B cell (primary cell): ENCODE results near the gene CFAP52. TPM values are rescaled to one million over a fixed set of nuclear protein-coding genes. Genes with fewer than 3 reads are reported as not detected.

ENCODE experiments used
- ATAC-seq: fragments of 200-7000 bp; cut with Tn5 transposase; one replicate; pipeline ENCODE4 v1.10.0; 2021; ENCODE audit warnings: low read depth, mild to moderate bottlenecking, moderate number of reproducible peaks, moderate library complexity
- CTCF ChIA-PET: fragments of 350-600 bp; sonication (Branson Sonifier 250); formaldehyde crosslinking; loops from one replicate; lab custom pipeline; 2021; ENCODE audit warnings: antibody characterized with exemption, inconsistent platforms; lab: Charles Lee
- POLR2A ChIA-PET: fragments of 350-600 bp; sonication (Branson Sonifier 250); formaldehyde crosslinking; loops from one replicate; lab custom pipeline; 2021; ENCODE audit warnings: antibody characterized with exemption; lab: Charles Lee
- DNase-seq: peaks from one replicate; pipeline ENCODE4 v3.0.0; 2013
- H2AFZ ChIP-seq: 2 replicates; pipeline ENCODE4 v1.6.1; 2012; ENCODE audit warnings: mild to moderate bottlenecking, low read depth, low read length; ENCODE audit not compliant: insufficient read depth, poor library complexity, severe bottlenecking
- H3K27ac ChIP-seq, 2 donors: 1 replicate in 1 of 2; 2 replicates in 1 of 2; pipeline ENCODE4 v1.5.1; 2012 to 2013; ENCODE audit warnings: low read length in 2 of 2, mild to moderate bottlenecking in 2 of 2, moderate library complexity in 1 of 2
- H3K27me3 ChIP-seq, 4 experiments: fragments of 200-600 bp in 1 of 4; sonication (generic) in 1 of 4; replicated peaks in 1 of 4; 1 replicate in 2 of 4; 2 replicates in 2 of 4; pipeline versions ENCODE4 v1.6.1 to v1.7.0; 2013 to 2016; ENCODE audit warnings: low read length in 3 of 4, mild to moderate bottlenecking in 2 of 4, mixed read lengths in 1 of 4, moderate library complexity in 1 of 4; ENCODE audit not compliant: insufficient read depth in 4 of 4, control insufficient read depth in 3 of 4; ENCODE audit errors: control extremely low read depth in 1 of 4
- H3K36me3 ChIP-seq, 2 experiments: replicated peaks in 1 of 2; 1 replicate in 1 of 2; 2 replicates in 1 of 2; pipeline versions ENCODE4 v1.6.1 to v1.7.1; 2013; ENCODE audit warnings: low read length in 1 of 2; ENCODE audit not compliant: insufficient read depth in 2 of 2, control insufficient read depth in 1 of 2; ENCODE audit errors: control extremely low read depth in 1 of 2, extremely low read depth in 1 of 2
- H3K4me1 ChIP-seq, 2 donors: fragments of 200-600 bp in 1 of 2; sonication (generic) in 1 of 2; 1 replicate in 1 of 2; 2 replicates in 1 of 2; pipeline versions ENCODE4 v1.5.1 to v1.6.1; 2013 to 2017; ENCODE audit warnings: low read length in 2 of 2; ENCODE audit not compliant: control insufficient read depth in 2 of 2, insufficient read depth in 2 of 2
- H3K4me2 ChIP-seq: replicated peaks from 2 replicates; pipeline ENCODE3; 2012; ENCODE audit warnings: mild to moderate bottlenecking, low read depth, low read length; ENCODE audit not compliant: poor library complexity, severe bottlenecking
- H3K4me3 ChIP-seq, 5 experiments: fragments of 200-600 bp in 1 of 5; sonication (generic) in 1 of 5; 1 replicate in 3 of 5; 2 replicates in 2 of 5; pipeline versions ENCODE4 v1.5.1 to v1.7.0; 2011 to 2016; ENCODE audit warnings: low read length in 4 of 5, mild to moderate bottlenecking in 4 of 5, low read depth in 2 of 5, control low read depth in 1 of 5, moderate library complexity in 1 of 5; ENCODE audit not compliant: insufficient read depth in 1 of 5; ENCODE audit errors: control extremely low read depth in 1 of 5, extremely low read depth in 1 of 5
- H3K79me2 ChIP-seq: fragments of 200-600 bp; sonication (generic); one replicate; pipeline ENCODE4 v1.6.0; 2016; ENCODE audit warnings: low read length; ENCODE audit not compliant: control insufficient read depth, insufficient read depth
- H3K9ac ChIP-seq: fragments of 200-600 bp; sonication (generic); 2 replicates; pipeline ENCODE4 v1.6.1; 2017; ENCODE audit warnings: mild to moderate bottlenecking, low read length, moderate library complexity
- H3K9me3 ChIP-seq, 3 donors: one replicate each; pipeline versions ENCODE4 v1.6.1 to v1.7.1; 2013; ENCODE audit warnings: low read length in 2 of 3; ENCODE audit not compliant: control insufficient read depth in 2 of 3, insufficient read depth in 1 of 3; ENCODE audit errors: control extremely low read depth in 1 of 3
- H4K20me1 ChIP-seq: 2 replicates; pipeline ENCODE4 v1.6.0; 2012; ENCODE audit warnings: mild to moderate bottlenecking, low read length; ENCODE audit not compliant: insufficient read depth, control insufficient read depth, poor library complexity, severe bottlenecking
- H3K27ac Mint-ChIP-seq: one replicate; pipeline ENCODE4 v1.8.0; 2021; ENCODE audit warnings: mixed read lengths
- H3K27me3 Mint-ChIP-seq: one replicate; pipeline ENCODE4 v1.8.0; 2021; ENCODE audit warnings: mixed read lengths
- H3K4me1 Mint-ChIP-seq: one replicate; pipeline ENCODE4 v1.8.0; 2021; ENCODE audit warnings: mixed read lengths
- H3K4me3 Mint-ChIP-seq: one replicate; pipeline ENCODE4 v1.8.0; 2021; ENCODE audit warnings: mixed read lengths
- H3K9me3 Mint-ChIP-seq: one replicate; pipeline ENCODE4 v1.8.0; 2022; ENCODE audit warnings: mixed read lengths; ENCODE audit not compliant: insufficient read depth
- EZH2 ChIP-seq: IDR thresholded peaks from 2 replicates; pipeline ENCODE4 v1.6.1; 2012; ENCODE audit warnings: borderline replicate concordance, low read depth, mild to moderate bottlenecking, moderate library complexity, low read length; ENCODE audit not compliant: insufficient read depth, poor library complexity, severe bottlenecking
- WGBS: methylation state at CpG from one replicate; pipeline ENCODE4 v1.1.5; 2013; ENCODE audit warnings: missing lambda C conversion rate; ENCODE audit not compliant: insufficient coverage; 5-methylcytosine and 5-hydroxymethylcytosine counted together
- intact Hi-C: fragments of 100-400 bp; cut with micrococcal nuclease; formaldehyde crosslinking; loops from one replicate; pipeline ENCODE4 v1.10.0; 2022
- polyA plus RNA-seq: library from polyadenylated mRNA; depleted of rRNA; stranded (reverse); fragments of >200 nt; gene quantifications from 2 replicates; pipeline ENCODE4 v1.2.3, GENCODE V29; 2012
- total RNA-seq, 2 donors: library from RNA; stranded (reverse); fragments of 120-200 nt in 1 of 2; gene quantifications; 1 replicate in 1 of 2; 2 replicates in 1 of 2; pipeline versions ENCODE4 v1.2.3 to v1.2.4, GENCODE V29; 2013 to 2022
- TF ChIP-seq, protein P1 (sequence below): fragments of 200-600 bp; IDR thresholded peaks from one replicate; pipeline ENCODE4 v1.8.0; 2022; ENCODE audit warnings: antibody characterized with exemption, mild to moderate bottlenecking

The CFAP52 gene
- total and polyA plus RNA-seq, 2 donors (not counting 1 experiment from before 2014, with no cell fraction given) = not detected

GRCh38 chr17:9541718-9542117, 34.7 kb upstream of the CFAP52 start:
- intact Hi-C loops = no loop called here
- peaks cover 2 to 17% of the 10 kb centered on the region in 2 experiments for H3K36me3 ChIP-seq
- ChIA-PET CTCF (no interaction called here), POLR2A (interaction anchor here (0.7 kb wide), 1 partner anchor 519 kb away, joined by 4 read pairs; no protein-coding TSS in a partner anchor)
- TF ChIP-seq, protein P1, sequence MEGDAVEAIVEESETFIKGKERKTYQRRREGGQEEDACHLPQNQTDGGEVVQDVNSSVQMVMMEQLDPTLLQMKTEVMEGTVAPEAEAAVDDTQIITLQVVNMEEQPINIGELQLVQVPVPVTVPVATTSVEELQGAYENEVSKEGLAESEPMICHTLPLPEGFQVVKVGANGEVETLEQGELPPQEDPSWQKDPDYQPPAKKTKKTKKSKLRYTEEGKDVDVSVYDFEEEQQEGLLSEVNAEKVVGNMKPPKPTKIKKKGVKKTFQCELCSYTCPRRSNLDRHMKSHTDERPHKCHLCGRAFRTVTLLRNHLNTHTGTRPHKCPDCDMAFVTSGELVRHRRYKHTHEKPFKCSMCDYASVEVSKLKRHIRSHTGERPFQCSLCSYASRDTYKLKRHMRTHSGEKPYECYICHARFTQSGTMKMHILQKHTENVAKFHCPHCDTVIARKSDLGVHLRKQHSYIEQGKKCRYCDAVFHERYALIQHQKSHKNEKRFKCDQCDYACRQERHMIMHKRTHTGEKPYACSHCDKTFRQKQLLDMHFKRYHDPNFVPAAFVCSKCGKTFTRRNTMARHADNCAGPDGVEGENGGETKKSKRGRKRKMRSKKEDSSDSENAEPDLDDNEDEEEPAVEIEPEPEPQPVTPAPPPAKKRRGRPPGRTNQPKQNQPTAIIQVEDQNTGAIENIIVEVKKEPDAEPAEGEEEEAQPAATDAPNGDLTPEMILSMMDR = no peak
- no peak for TF ChIP-seq EZH2
- no peak overlapping the region for H3K4me3 ChIP-seq
- no peak for DNase-seq
- H2AFZ ChIP-seq = no peak overlapping the region
- H3K4me1 Mint-ChIP-seq = no peaks in the 10 kb centered on the region
- ATAC-seq = no peak
- H3K9me3 Mint-ChIP-seq = no peaks in the 10 kb centered on the region
- H3K79me2 ChIP-seq = no peaks in the 10 kb centered on the region
- H3K4me3 Mint-ChIP-seq = no peak overlapping the region
- no peaks in the 10 kb centered on the region for H3K4me1 ChIP-seq
- no peak overlapping the region for H3K4me2 ChIP-seq
- no peaks in the 10 kb centered on the region for H4K20me1 ChIP-seq
- 98% methylated on average over 4 of the region's 4 CpGs for WGBS
- no peak overlapping the region for H3K27ac Mint-ChIP-seq
- no peak overlapping the region for H3K9ac ChIP-seq
- H3K27me3 ChIP-seq = no peaks in the 10 kb centered on the region
- no peaks in the 10 kb centered on the region for H3K9me3 ChIP-seq
- no peaks in the 10 kb centered on the region for H3K27me3 Mint-ChIP-seq
- no peak overlapping the region for H3K27ac ChIP-seq

DNA sequence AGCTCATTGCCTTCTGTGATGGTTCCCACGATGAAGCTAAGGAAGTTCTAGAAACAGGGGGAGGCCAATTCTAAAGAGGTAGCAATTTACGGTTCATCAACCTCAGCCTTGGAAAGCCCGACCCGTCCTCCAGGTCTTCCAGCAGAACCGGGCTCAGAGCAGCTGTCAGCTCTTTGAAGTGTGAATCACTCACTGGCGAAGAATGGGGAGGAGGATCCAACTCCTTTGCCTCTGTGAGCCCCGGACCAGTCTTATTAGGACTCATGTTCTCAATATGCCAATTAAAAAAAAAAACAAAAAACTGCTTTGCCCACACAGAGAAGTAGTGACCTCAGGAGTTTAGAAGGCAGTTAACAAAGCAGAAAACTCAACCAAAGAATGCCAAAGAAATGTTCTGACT, 32.2 kb upstream of the CFAP52 start:
- Histone ChIP-seq H4K20me1 (no peaks in the 10 kb centered on the region), H3K79me2 (no peaks in the 10 kb centered on the region), H3K4me2 (no peak overlapping the region), H2AFZ (no peak overlapping the region), H3K36me3 (peaks cover 2 to 17% of the 10 kb centered on the region in 2 experiments), H3K4me3 (no peak overlapping the region), H3K9ac (no peak overlapping the region), H3K4me1 (no peaks in the 10 kb centered on the region), H3K9me3 (no peaks in the 10 kb centered on the region), H3K27ac (no peak overlapping the region), H3K27me3 (no peaks in the 10 kb centered on the region)
- Mint-ChIP-seq H3K9me3 (no peaks in the 10 kb centered on the region), H3K4me3 (no peak overlapping the region), H3K27ac (no peak overlapping the region), H3K4me1 (no peaks in the 10 kb centered on the region), H3K27me3 (no peaks in the 10 kb centered on the region)
- POLR2A ChIA-PET = no interaction called here
- intact Hi-C loops = no loop called here
- WGBS = 91% methylated on average over 5 of the region's 7 CpGs
- DNase-seq (no peak), ATAC-seq (no peak)
- CTCF ChIA-PET = no interaction called here
- no peak for TF ChIP-seq EZH2
- TF ChIP-seq, protein P1 = no peak
